Stomach (tissue), 4 donors: ENCODE data around the gene OR8B4.
"Not testable (repeated sequence)": the region's sequence is repeated elsewhere in the genome, so short reads cannot be mapped to it uniquely, and the experiment has no call there.

Experiments
- POLR2A ChIP-seq, 4 donors: fragments of 450-650 bp; IDR thresholded peaks; one replicate each; pipeline ENCODE4 v1.6.1; 2016; ENCODE audit warnings: antibody characterized with exemption in 4 of 4, control low read depth in 2 of 4, mild to moderate bottlenecking in 1 of 4, moderate library complexity in 1 of 4
- POLR2AphosphoS5 ChIP-seq, 3 donors: sonication (generic); formaldehyde crosslinking; IDR thresholded peaks; one replicate each; pipeline ENCODE4 v1.6.1; 2016; ENCODE audit warnings: antibody characterized with exemption in 3 of 3
- TF ChIP-seq, protein P1 (sequence below), 7 experiments: fragments of 450-650 bp in 4 of 7; fragments of 200-600 bp in 3 of 7; sonication (generic) in 3 of 7; IDR thresholded peaks; one replicate each; pipeline ENCODE4 v1.5.1; 2016 to 2019; ENCODE audit warnings: antibody characterized with exemption in 7 of 7, control low read depth in 2 of 7, mild to moderate bottlenecking in 1 of 7

DNA sequence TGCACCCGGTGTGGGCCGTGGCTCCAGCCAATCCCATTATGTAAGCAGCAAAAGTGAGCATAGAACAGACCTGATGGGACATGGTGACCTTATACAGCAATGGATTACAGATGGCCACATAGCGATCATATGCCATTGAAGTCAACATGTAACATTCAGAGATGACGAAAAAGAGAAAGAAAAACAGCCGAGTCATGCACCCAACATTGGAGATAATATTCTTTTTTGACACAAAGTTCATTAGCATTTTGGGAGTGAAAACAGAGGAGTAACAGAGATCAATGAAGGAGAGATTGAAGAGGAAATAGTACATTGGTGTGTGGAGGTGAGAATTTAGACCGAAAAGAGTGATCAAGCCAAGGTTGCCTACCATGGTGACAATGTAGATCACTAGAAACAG, 41.8 kb downstream of the OR8B4 start:
- not testable (repeated sequence) for TF ChIP-seq POLR2AphosphoS5, POLR2A (IDR thresholded peaks at IDR 0.05)
- TF ChIP-seq, protein P1, sequence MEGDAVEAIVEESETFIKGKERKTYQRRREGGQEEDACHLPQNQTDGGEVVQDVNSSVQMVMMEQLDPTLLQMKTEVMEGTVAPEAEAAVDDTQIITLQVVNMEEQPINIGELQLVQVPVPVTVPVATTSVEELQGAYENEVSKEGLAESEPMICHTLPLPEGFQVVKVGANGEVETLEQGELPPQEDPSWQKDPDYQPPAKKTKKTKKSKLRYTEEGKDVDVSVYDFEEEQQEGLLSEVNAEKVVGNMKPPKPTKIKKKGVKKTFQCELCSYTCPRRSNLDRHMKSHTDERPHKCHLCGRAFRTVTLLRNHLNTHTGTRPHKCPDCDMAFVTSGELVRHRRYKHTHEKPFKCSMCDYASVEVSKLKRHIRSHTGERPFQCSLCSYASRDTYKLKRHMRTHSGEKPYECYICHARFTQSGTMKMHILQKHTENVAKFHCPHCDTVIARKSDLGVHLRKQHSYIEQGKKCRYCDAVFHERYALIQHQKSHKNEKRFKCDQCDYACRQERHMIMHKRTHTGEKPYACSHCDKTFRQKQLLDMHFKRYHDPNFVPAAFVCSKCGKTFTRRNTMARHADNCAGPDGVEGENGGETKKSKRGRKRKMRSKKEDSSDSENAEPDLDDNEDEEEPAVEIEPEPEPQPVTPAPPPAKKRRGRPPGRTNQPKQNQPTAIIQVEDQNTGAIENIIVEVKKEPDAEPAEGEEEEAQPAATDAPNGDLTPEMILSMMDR (IDR thresholded peaks at IDR 0.05): not testable (repeated sequence)
